ENCODE measurements around the gene MRPS22.

- TF ChIP-seq CTCF (IDR thresholded peaks at IDR 0.05; ENCODE audit: insufficient read depth, low read depth, low read length) (no peak), EZH2 (IDR thresholded peaks at IDR 0.05; ENCODE audit: insufficient read depth, low read length) (no peak)
These were observed 43.4 kb upstream of the MRPS22 start for GRCh38 chr3:139300416-139300815.

Data from astrocyte (in vitro differentiated cells and primary cell).